ENCODE results near the gene TP53. TPM values are rescaled to one million over a fixed set of nuclear protein-coding genes. Genes with fewer than 3 reads are reported as not detected.

Gene TP53
- total and polyA plus RNA-seq, 7 donors = 14.0 to 45.3 (median 16.2) TPM

- no peak for DNase-seq
- no peak overlapping the region for H3K27ac ChIP-seq
- no peaks in the 10 kb centered on the region for H3K9me3 ChIP-seq
- H3K4me3 ChIP-seq = no peak overlapping the region
- intact Hi-C loops (cut with DNase I) = no loop called here
- no peak for TF ChIP-seq POLR2AphosphoS5 (IDR thresholded peaks at IDR 0.05)
- H3K36me3 ChIP-seq = no peaks in the 10 kb centered on the region
- H3K27me3 ChIP-seq = peaks cover 10 to 97% (median 77%) of the 10 kb centered on the region in 3 donors
- WGBS, 2 donors = 74 to 78% methylated on average over 7 of the region's 7 CpGs
- H3K4me1 ChIP-seq = peaks cover 0 to 4% (median 2%) of the 10 kb centered on the region in 4 donors
These were observed 23.9 kb upstream of the TP53 start for GRCh38 chr17:7711051-7711755.

- no peaks in the 10 kb centered on the region for H3K9me3 ChIP-seq
- 84 to 86% methylated on average over 7 of the region's 7 CpGs for WGBS, 2 donors
- no peak overlapping the region for H3K4me3 ChIP-seq
- H3K27ac ChIP-seq = no peak overlapping the region
- intact Hi-C loops (cut with DNase I) = no loop called here
- TF ChIP-seq POLR2AphosphoS5 (IDR thresholded peaks at IDR 0.05) = no peak
- TF ChIP-seq EP300 (IDR thresholded peaks at IDR 0.05) = no peak
- no peak for TF ChIP-seq CTCF (IDR thresholded peaks at IDR 0.05)
- TF ChIP-seq POLR2A (IDR thresholded peaks at IDR 0.05) = no peak
- no peak for DNase-seq
- peaks cover 18 to 97% (median 83%) of the 10 kb centered on the region in 3 donors for H3K27me3 ChIP-seq
- H3K4me1 ChIP-seq = peaks cover 0 to 8% (median 4%) of the 10 kb centered on the region in 4 donors
- H3K36me3 ChIP-seq = no peaks in the 10 kb centered on the region
These were observed 23.0 kb upstream of the TP53 start for GRCh38 chr17:7710301-7710700.

- peaks cover 30 to 98% (median 84%) of the 10 kb centered on the region in 3 donors for H3K27me3 ChIP-seq
- WGBS, 2 donors = 68 to 86% methylated on average over 11 of the region's 11 CpGs
- intact Hi-C loops (cut with DNase I) = no loop called here
- H3K36me3 ChIP-seq = no peaks in the 10 kb centered on the region
- no peak overlapping the region for H3K4me3 ChIP-seq
- H3K4me1 ChIP-seq = peaks cover 0 to 20% (median 15%) of the 10 kb centered on the region in 4 donors
- TF ChIP-seq POLR2A (IDR thresholded peaks at IDR 0.05) (no peak), CTCF (IDR thresholded peaks at IDR 0.05) (no peak), POLR2AphosphoS5 (IDR thresholded peaks at IDR 0.05) (no peak), EP300 (IDR thresholded peaks at IDR 0.05) (no peak)
- no peaks in the 10 kb centered on the region for H3K9me3 ChIP-seq
- H3K27ac ChIP-seq = no peak overlapping the region
- no peak for DNase-seq
These were observed 21.7 kb upstream of the TP53 start for GRCh38 chr17:7709031-7709430.

- no peaks in the 10 kb centered on the region for H3K36me3 ChIP-seq
- WGBS, 2 donors = 78 to 86% methylated on average over 22 of the region's 22 CpGs
- TF ChIP-seq CTCF (IDR thresholded peaks at IDR 0.05) (no peak), POLR2A (IDR thresholded peaks at IDR 0.05) (no peak), EP300 (IDR thresholded peaks at IDR 0.05) (no peak), POLR2AphosphoS5 (IDR thresholded peaks at IDR 0.05) (no peak)
- no peak overlapping the region for H3K27ac ChIP-seq
- peaks cover 0 to 24% (median 17%) of the 10 kb centered on the region in 4 donors for H3K4me1 ChIP-seq
- no peak overlapping the region for H3K4me3 ChIP-seq
- DNase-seq = no peak
- peaks cover 37 to 99% (median 85%) of the 10 kb centered on the region in 3 donors for H3K27me3 ChIP-seq
- intact Hi-C loops (cut with DNase I) = no loop called here
- no peaks in the 10 kb centered on the region for H3K9me3 ChIP-seq
These were observed 20.8 kb upstream of the TP53 start for GRCh38 chr17:7707858-7708750.

GRCh38 chr17:7707446-7707845, 20.2 kb upstream of the TP53 start:
- TF ChIP-seq CTCF (IDR thresholded peaks at IDR 0.05) (no peak), EP300 (IDR thresholded peaks at IDR 0.05) (no peak), POLR2A (IDR thresholded peaks at IDR 0.05) (no peak), POLR2AphosphoS5 (IDR thresholded peaks at IDR 0.05) (no peak)
- H3K36me3 ChIP-seq = peaks cover 0 to 5% (median 0%) of the 10 kb centered on the region in 4 donors
- 76 to 85% methylated on average over 9 of the region's 9 CpGs for WGBS, 2 donors
- no peak overlapping the region for H3K27ac ChIP-seq
- intact Hi-C loops (cut with DNase I) = no loop called here
- H3K4me3 ChIP-seq = no peak overlapping the region
- DNase-seq = no peak
- peaks cover 0 to 24% (median 17%) of the 10 kb centered on the region in 4 donors for H3K4me1 ChIP-seq
- H3K27me3 ChIP-seq = peaks cover 35 to 99% (median 85%) of the 10 kb centered on the region in 3 donors
- no peaks in the 10 kb centered on the region for H3K9me3 ChIP-seq

Measured in sigmoid colon (tissue), 7 donors.